Vagina (tissue), 2 donors: ENCODE results near the gene ACSF3. TPM values are rescaled to one million over a fixed set of nuclear protein-coding genes. Genes with fewer than 3 reads are reported as not detected.
"Not testable (repeated sequence)": the region's sequence is repeated elsewhere in the genome, so short reads cannot be mapped to it uniquely, and the experiment has no call there.

Experiments
- DNase-seq, 2 donors: peaks; one replicate each; pipeline ENCODE4 v3.0.0-alpha.2; 2017; ENCODE audit errors: extremely low spot score in 2 of 2
- H3K27ac ChIP-seq: fragments of 200-600 bp; sonication (generic); one replicate; pipeline ENCODE4 v1.5.1; 2019
- H3K27me3 ChIP-seq: fragments of 200-600 bp; sonication (generic); one replicate; pipeline ENCODE4 v1.5.1; 2019
- H3K36me3 ChIP-seq, 2 donors: fragments of 200-600 bp; sonication (generic); one replicate each; pipeline ENCODE4 v1.5.1; 2017 to 2019
- H3K4me1 ChIP-seq: fragments of 200-600 bp; sonication (generic); one replicate; pipeline ENCODE4 v1.5.1; 2019
- H3K4me3 ChIP-seq, 2 donors: fragments of 200-600 bp; sonication (generic); 1 replicate in 1 of 2; 2 replicates in 1 of 2; pipeline ENCODE4 v1.5.1; 2016 to 2019
- H3K9me3 ChIP-seq: fragments of 200-600 bp; sonication (generic); one replicate; pipeline ENCODE4 v1.5.1; 2019
- POLR2A ChIP-seq, 2 donors: fragments of 450-650 bp; IDR thresholded peaks; one replicate each; pipeline ENCODE4 v1.6.1; 2017; ENCODE audit warnings: antibody characterized with exemption in 2 of 2, mild to moderate bottlenecking in 2 of 2, moderate library complexity in 2 of 2
- POLR2AphosphoS5 ChIP-seq, 2 donors: sonication (generic); formaldehyde crosslinking; IDR thresholded peaks; one replicate each; pipeline ENCODE4 v1.9.0; 2017; ENCODE audit warnings: antibody characterized with exemption in 2 of 2, mild to moderate bottlenecking in 2 of 2, low read depth in 1 of 2; ENCODE audit not compliant: insufficient read depth in 1 of 2
- intact Hi-C: fragments of 100-400 bp; cut with DNase I; formaldehyde crosslinking; loops from one replicate; pipeline ENCODE4 v1.15.1; 2023
- total RNA-seq: library from RNA; depleted of rRNA; stranded (reverse); fragments of >200 nt; gene quantifications from one replicate; pipeline ENCODE4 v1.2.3, GENCODE V29; 2016
- TF ChIP-seq, protein P1 (sequence below), 3 experiments: fragments of 450-650 bp in 2 of 3; fragments of 200-600 bp in 1 of 3; sonication (generic) in 1 of 3; IDR thresholded peaks; one replicate each; pipeline ENCODE4 v1.5.1; 2017 to 2019; ENCODE audit warnings: antibody characterized with exemption in 3 of 3, mild to moderate bottlenecking in 2 of 3, moderate library complexity in 2 of 3

ACSF3 gene
- total RNA-seq, 1 donor from 2014 or later = 23.3 TPM

DNA sequence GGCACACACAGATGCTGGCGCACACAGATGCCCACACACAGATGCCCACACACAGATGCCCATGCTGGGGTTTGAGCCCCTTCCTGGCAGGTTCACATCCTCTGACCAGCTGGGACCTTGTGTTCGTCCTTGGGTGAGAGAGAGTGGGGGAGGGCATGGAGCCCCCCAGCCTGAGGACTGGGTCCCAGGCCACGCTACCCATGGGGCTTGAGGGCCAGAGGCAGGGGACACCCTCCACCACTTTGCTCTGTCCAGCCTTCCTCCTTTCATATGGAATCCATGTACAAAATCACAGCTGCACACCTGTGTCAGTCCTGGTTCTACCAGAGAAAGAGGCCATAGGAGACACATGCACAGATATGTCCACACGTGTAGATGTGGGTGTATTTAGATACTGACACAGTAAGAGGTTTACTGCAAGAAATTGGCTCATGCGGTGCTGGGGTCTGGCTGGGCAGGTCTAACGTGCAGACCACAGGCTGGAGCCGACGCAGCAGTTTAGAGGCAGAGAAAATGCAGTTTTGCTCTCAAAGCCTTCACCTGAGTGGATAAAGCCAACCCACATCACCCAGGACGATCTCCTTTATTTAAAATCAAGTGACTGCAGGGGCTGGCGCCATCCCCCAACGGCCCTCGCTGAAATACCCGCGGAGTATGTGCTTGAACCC lies 95.8 kb downstream of the ACSF3 start:
- intact Hi-C loops = no loop called here
- Histone ChIP-seq H3K27me3 (no peaks in the 10 kb centered on the region), H3K4me3 (no peak overlapping the region), H3K9me3 (no peaks in the 10 kb centered on the region), H3K27ac (no peak overlapping the region), H3K36me3 (no peaks in the 10 kb centered on the region), H3K4me1 (peaks cover 10% of the 10 kb centered on the region)
- no peak for TF ChIP-seq POLR2A (IDR thresholded peaks at IDR 0.05)
- TF ChIP-seq, protein P1, sequence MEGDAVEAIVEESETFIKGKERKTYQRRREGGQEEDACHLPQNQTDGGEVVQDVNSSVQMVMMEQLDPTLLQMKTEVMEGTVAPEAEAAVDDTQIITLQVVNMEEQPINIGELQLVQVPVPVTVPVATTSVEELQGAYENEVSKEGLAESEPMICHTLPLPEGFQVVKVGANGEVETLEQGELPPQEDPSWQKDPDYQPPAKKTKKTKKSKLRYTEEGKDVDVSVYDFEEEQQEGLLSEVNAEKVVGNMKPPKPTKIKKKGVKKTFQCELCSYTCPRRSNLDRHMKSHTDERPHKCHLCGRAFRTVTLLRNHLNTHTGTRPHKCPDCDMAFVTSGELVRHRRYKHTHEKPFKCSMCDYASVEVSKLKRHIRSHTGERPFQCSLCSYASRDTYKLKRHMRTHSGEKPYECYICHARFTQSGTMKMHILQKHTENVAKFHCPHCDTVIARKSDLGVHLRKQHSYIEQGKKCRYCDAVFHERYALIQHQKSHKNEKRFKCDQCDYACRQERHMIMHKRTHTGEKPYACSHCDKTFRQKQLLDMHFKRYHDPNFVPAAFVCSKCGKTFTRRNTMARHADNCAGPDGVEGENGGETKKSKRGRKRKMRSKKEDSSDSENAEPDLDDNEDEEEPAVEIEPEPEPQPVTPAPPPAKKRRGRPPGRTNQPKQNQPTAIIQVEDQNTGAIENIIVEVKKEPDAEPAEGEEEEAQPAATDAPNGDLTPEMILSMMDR (IDR thresholded peaks at IDR 0.05) = no peak
- TF ChIP-seq POLR2AphosphoS5 (IDR thresholded peaks at IDR 0.05; ENCODE audit: insufficient read depth in 1 of 2, low read depth in 1 of 2) = no peak
- DNase-seq = no peak

DNA sequence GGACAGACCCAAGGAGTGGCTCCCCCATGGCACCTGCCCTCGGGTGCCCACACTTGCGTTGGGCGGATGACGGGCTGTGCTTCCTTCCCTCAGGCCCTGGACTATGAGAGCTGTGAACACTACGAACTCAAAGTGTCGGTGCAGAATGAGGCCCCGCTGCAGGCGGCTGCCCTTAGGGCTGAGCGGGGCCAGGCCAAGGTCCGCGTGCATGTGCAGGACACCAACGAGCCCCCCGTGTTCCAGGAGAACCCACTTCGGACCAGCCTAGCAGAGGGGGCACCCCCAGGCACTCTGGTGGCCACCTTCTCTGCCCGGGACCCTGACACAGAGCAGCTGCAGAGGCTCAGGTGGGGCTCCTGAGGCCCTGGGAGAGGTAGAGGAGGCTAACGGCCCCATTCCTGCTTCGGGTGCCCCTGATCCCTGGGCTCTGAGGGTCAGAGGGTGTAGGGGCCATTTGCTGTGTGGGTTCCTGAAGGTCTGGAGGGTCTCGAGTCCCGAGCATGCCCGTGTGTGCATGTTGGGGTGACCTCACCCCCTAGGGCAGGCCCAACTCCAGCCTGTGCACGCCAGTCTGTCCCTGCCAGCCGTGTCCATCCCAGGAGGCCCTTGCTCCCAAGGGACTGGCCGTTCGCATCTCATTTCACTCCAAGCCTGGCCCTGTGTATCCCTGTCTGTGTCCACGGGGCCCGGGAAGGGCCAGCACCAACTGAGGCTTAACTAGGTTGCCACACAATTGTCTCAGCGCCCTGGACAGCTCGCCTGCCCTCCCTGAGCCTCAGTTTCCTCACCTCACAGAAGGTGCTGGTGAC lies 96.7 kb downstream of the ACSF3 start:
- no peak overlapping the region for H3K27ac ChIP-seq
- no peaks in the 10 kb centered on the region for H3K9me3 ChIP-seq
- no peak for DNase-seq
- H3K27me3 ChIP-seq = no peaks in the 10 kb centered on the region
- no peaks in the 10 kb centered on the region for H3K36me3 ChIP-seq
- peaks cover 10% of the 10 kb centered on the region for H3K4me1 ChIP-seq
- intact Hi-C loops = no loop called here
- TF ChIP-seq POLR2AphosphoS5 (IDR thresholded peaks at IDR 0.05; ENCODE audit: insufficient read depth in 1 of 2, low read depth in 1 of 2) = no peak
- TF ChIP-seq, protein P1 (IDR thresholded peaks at IDR 0.05) = no peak
- TF ChIP-seq POLR2A (IDR thresholded peaks at IDR 0.05) = no peak
- H3K4me3 ChIP-seq = no peak overlapping the region

DNA sequence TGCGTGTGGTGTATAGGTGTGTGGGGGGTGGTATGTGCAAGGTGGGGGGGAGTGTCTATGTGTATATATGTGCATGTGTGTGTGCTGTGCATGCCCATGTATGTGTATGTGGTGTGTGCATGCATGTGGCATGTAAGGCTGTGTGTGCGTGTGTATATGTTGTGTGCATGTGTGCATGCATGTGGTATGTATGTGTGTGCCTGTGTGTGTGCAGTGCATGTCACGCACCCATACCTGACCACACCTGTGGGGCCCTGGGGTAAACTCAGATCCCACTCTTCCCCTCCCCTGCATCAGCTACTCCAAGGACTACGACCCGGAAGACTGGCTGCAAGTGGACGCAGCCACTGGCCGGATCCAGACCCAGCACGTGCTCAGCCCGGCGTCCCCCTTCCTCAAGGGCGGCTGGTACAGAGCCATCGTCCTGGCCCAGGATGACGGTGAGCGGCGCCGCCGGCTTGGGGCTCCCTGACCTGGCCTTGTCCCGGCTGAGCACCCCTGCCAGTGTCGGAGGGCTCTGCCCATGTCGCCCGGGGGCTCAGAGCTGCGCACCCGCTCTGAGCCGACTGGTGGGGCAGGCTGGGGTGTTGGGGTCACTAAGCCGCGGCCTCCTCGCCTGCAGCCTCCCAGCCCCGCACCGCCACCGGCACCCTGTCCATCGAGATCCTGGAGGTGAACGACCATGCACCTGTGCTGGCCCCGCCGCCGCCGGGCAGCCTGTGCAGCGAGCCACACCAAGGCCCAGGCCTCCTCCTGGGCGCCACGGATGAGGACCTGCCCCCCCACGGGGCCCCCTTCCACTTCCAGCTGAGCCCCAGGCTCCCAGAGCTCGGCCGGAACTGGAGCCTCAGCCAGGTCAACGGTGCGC lies 97.6 kb downstream of the ACSF3 start:
- Histone ChIP-seq H3K27ac (no peak overlapping the region), H3K27me3 (no peaks in the 10 kb centered on the region), H3K4me1 (peaks cover 10% of the 10 kb centered on the region), H3K36me3 (no peaks in the 10 kb centered on the region), H3K4me3 (peak overlapping the region; percentile 30 to 55), H3K9me3 (no peaks in the 10 kb centered on the region)
- intact Hi-C loops = no loop called here
- no peak for DNase-seq
- TF ChIP-seq, protein P1 (IDR thresholded peaks at IDR 0.05) = no peak
- no peak for TF ChIP-seq POLR2AphosphoS5 (IDR thresholded peaks at IDR 0.05; ENCODE audit: insufficient read depth in 1 of 2, low read depth in 1 of 2)
- no peak for TF ChIP-seq POLR2A (IDR thresholded peaks at IDR 0.05)

DNA sequence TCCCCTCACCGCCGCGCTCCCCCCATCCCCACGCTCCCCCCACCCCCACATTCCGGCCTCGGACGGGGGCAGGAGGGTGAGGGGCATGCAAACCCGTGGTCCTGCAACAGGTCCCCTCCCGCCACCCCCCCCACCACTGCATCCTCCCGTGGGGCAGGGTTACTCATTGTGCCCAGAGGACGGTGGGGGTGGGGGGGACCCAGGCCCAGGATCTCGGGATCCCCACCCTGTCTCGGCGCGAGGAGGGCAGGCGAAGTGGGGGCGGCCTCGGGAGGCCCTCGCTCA lies 98.2 kb downstream of the ACSF3 start:
- no peaks in the 10 kb centered on the region for H3K36me3 ChIP-seq
- H3K4me3 ChIP-seq = peak overlapping the region; percentile 30 to 55
- TF ChIP-seq POLR2A (IDR thresholded peaks at IDR 0.05) (no peak), POLR2AphosphoS5 (IDR thresholded peaks at IDR 0.05; ENCODE audit: insufficient read depth in 1 of 2, low read depth in 1 of 2) (no peak)
- TF ChIP-seq, protein P1 (IDR thresholded peaks at IDR 0.05) = no peak
- no peak for DNase-seq
- H3K27ac ChIP-seq = no peak overlapping the region
- H3K4me1 ChIP-seq = peaks cover 10% of the 10 kb centered on the region
- no peaks in the 10 kb centered on the region for H3K9me3 ChIP-seq
- intact Hi-C loops = no loop called here
- H3K27me3 ChIP-seq = no peaks in the 10 kb centered on the region

DNA sequence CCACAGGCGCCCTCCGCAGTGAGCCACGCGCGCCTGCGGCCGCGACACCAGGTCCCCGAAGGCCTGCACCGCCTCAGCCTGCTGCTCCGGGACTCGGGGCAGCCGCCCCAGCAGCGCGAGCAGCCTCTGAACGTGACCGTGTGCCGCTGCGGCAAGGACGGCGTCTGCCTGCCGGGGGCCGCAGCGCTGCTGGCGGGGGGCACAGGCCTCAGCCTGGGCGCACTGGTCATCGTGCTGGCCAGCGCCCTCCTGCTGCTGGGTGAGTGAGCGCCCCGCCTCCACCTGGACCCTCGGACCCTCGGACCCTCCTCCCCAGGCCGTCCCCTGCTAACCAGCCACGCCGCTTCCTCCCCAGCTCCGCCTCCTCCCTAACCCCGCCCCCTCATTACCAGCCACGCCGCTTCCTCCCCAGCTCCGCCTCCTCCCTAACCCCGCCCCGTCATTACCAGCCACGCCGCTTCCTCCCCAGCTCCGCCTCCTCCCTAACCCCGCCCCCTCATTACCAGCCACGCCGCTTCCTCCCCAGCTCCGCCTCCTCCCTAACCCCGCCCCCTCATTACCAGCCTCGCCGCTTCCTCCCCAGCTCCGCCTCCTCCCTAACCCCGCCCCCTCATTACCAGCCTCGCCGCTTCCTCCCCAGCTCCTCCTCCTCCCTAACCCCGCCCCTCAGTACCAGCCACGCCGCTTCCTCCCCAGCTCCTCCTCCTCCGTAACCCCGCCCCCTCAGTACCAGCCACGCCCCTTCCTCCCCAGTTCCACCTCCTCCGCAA lies 98.7 kb downstream of the ACSF3 start:
- H3K4me1 ChIP-seq, H3K27me3 ChIP-seq, H3K9me3 ChIP-seq, intact Hi-C loops, H3K36me3 ChIP-seq, H3K27ac ChIP-seq, DNase-seq: not testable (repeated sequence)
- peak overlapping the region; percentile 30 to 55 for H3K4me3 ChIP-seq
